ENCODE results near the gene FRMD4B.

GRCh38 chr3:69129531-69129930 lies 256.4 kb downstream of the FRMD4B start:
- no peak for TF ChIP-seq CTCF (IDR thresholded peaks at IDR 0.05)
- no peak for TF ChIP-seq POLR2A (IDR thresholded peaks at IDR 0.05)

Measured in adrenal gland (tissue), 5 donors.